Neural crest cell (in vitro differentiated cells): ENCODE data around the gene GBE1. TPM values are rescaled to one million over a fixed set of nuclear protein-coding genes. Genes with fewer than 3 reads are reported as not detected.

Experiments
- DNase-seq: peaks from one replicate; pipeline ENCODE4 v3.0.0; 2021; ENCODE audit warnings: low read depth, mixed read lengths, low spot score
- H3K27ac Mint-ChIP-seq: one replicate; pipeline ENCODE4 v1.8.0; 2021; ENCODE audit warnings: mild to moderate bottlenecking, mixed read lengths; ENCODE audit not compliant: unreplicated experiment
- H3K27me3 Mint-ChIP-seq: 2 replicates; pipeline ENCODE4 v1.8.0; 2021; ENCODE audit warnings: low read depth, mild to moderate bottlenecking, mixed read lengths
- H3K36me3 Mint-ChIP-seq: 2 replicates; pipeline ENCODE4 v1.8.0; 2021; ENCODE audit warnings: low read depth, mild to moderate bottlenecking, mixed read lengths
- H3K4me1 Mint-ChIP-seq: 2 replicates; pipeline ENCODE4 v1.8.0; 2021; ENCODE audit warnings: mixed read lengths
- H3K4me3 Mint-ChIP-seq: one replicate; pipeline ENCODE4 v1.8.0; 2021; ENCODE audit warnings: mild to moderate bottlenecking, mixed read lengths
- H3K9me3 Mint-ChIP-seq: 2 replicates; pipeline ENCODE4 v1.8.0; 2021; ENCODE audit warnings: mixed read lengths
- total RNA-seq: library from RNA; stranded (reverse); gene quantifications from 2 replicates; pipeline ENCODE4 v1.2.1, GENCODE V29; 2021
- TF ChIP-seq, protein P1 (sequence below): fragments of 200-600 bp; sonication (generic); conservative IDR thresholded peaks from 2 replicates; pipeline ENCODE4 v1.5.0; 2021; ENCODE audit warnings: antibody characterized with exemption, mild to moderate bottlenecking

GBE1 gene
- total RNA-seq, 1 donor from 2014 or later: 16.8 TPM

DNA sequence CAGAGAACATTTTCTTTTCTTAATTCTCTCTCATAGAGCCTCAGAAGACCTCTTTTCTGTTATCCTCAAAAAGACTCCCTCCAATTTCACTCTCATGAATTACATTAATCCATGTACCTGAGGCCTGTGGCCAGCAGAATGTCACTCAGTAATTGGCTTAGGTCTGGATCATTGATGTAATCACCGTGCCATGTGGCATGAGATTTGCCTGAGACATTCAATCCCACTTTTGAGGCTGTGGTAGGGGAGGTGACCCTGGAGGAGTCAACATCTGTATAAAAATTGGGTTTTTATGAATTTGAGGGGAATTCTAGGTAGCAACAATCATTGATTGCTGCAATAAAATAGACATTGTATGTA is 295.3 kb downstream of the GBE1 start:
- Mint-ChIP-seq H3K4me1 (no peaks in the 10 kb centered on the region), H3K9me3 (no peaks in the 10 kb centered on the region), H3K27me3 (no peaks in the 10 kb centered on the region), H3K4me3 (no peak overlapping the region), H3K27ac (no peak overlapping the region), H3K36me3 (no peaks in the 10 kb centered on the region)
- TF ChIP-seq, protein P1, sequence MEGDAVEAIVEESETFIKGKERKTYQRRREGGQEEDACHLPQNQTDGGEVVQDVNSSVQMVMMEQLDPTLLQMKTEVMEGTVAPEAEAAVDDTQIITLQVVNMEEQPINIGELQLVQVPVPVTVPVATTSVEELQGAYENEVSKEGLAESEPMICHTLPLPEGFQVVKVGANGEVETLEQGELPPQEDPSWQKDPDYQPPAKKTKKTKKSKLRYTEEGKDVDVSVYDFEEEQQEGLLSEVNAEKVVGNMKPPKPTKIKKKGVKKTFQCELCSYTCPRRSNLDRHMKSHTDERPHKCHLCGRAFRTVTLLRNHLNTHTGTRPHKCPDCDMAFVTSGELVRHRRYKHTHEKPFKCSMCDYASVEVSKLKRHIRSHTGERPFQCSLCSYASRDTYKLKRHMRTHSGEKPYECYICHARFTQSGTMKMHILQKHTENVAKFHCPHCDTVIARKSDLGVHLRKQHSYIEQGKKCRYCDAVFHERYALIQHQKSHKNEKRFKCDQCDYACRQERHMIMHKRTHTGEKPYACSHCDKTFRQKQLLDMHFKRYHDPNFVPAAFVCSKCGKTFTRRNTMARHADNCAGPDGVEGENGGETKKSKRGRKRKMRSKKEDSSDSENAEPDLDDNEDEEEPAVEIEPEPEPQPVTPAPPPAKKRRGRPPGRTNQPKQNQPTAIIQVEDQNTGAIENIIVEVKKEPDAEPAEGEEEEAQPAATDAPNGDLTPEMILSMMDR: no peak
- DNase-seq: no peak

DNA sequence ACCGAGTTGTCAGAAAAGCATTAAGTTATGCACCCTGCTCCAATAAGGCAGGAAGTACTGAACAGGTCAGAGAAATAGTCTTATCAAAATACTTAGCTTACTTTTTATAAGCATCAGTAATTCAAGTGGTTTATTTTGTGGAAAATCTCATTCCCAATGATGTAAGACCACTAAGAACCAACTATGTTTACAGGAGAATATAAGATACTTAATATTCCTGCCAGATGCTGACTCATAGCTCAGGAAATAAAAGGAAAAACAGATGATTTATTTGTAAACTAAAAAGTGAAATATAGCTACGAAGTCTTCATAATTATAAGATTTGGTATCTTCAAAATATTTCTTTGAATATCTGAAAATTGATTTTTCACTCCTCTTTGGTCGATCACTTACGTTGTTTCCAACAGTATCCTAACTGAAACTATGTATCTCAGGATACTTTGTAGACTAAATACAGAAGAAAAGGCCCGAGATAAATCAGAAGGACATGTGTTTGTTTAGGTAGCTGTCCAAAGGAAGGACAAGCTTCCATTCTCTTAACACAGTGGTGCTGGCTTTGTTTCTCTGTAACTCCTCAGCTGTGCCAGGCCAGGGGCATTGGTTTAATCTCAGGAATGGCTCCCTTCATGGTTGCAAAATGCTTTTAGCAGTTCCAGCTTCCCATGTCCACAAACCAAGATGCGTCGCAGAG is 295.8 kb downstream of the GBE1 start:
- Mint-ChIP-seq H3K4me3 (no peak overlapping the region), H3K27ac (no peak overlapping the region), H3K4me1 (no peaks in the 10 kb centered on the region), H3K9me3 (no peaks in the 10 kb centered on the region), H3K27me3 (no peaks in the 10 kb centered on the region), H3K36me3 (no peaks in the 10 kb centered on the region)
- TF ChIP-seq, protein P1: no peak
- no peak for DNase-seq

DNA sequence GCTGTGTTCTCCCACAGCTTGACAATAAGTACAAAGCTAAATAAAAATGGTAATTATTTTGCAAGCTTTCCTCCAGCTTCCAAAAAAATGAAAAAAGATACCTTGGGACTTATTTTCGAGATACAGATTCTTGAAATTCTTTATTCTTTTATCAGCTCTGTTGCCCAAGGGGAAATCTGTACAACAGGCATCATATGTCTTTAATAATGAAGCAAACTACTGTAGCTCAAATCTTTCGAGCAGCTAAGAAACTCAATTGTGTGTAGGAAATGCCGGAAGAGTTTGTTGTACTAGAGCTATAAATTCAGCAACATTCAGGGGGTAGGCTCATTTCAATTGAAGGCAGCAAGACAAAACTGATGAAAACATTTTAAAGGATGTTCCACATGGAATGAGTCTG is 297.7 kb downstream of the GBE1 start:
- H3K27me3 Mint-ChIP-seq: no peaks in the 10 kb centered on the region
- H3K4me3 Mint-ChIP-seq: no peak overlapping the region
- no peaks in the 10 kb centered on the region for H3K4me1 Mint-ChIP-seq
- no peaks in the 10 kb centered on the region for H3K9me3 Mint-ChIP-seq
- TF ChIP-seq, protein P1: no peak
- H3K36me3 Mint-ChIP-seq: no peaks in the 10 kb centered on the region
- no peak overlapping the region for H3K27ac Mint-ChIP-seq
- DNase-seq: no peak

DNA sequence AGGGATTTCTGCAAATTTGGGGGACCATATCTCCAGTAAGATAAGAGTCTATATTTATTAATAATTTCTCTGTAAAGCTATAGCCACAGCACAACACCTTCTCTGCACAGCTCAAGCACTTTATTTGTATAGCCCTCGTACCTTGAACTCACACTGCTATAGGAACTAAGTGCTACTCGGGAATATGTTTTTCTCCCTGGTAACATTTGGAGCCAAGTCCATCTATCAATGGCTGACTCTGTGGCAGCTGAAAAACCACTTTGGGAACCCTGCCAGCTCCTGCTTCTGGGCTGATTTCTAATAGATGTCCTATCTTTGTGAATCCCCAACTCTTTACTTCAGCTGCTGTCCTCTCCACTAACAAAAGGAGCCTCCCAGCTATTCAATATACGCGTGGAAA is 298.5 kb downstream of the GBE1 start:
- H3K27me3 Mint-ChIP-seq: no peaks in the 10 kb centered on the region
- DNase-seq: no peak

DNA sequence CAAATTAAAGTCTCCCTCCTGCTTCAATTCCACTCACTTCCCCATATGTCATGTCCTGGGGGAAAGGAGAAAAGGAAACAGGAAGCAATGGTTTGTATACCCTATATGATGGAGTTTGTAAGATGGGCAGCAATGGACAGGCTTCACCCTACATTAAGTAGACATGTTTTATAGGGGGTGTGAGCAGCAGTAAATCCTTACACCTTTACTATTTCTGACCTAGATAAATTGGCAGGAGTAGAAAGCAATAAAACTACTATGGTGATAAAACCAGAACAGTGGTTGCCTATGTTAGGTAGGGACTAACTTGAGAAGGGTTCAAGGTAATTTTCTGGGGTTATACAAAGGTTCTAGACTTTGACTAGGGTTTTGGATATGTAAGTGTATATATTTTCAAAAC is 301.7 kb downstream of the GBE1 start:
- TF ChIP-seq, protein P1: no peak
- Mint-ChIP-seq H3K27ac (no peak overlapping the region), H3K4me3 (no peak overlapping the region), H3K9me3 (no peaks in the 10 kb centered on the region), H3K4me1 (no peaks in the 10 kb centered on the region), H3K27me3 (no peaks in the 10 kb centered on the region), H3K36me3 (no peaks in the 10 kb centered on the region)
- DNase-seq: no peak

More for the DNA sequence above, 298.5 kb downstream of the GBE1 start:
- Mint-ChIP-seq H3K4me1 (no peaks in the 10 kb centered on the region), H3K27ac (no peak overlapping the region), H3K9me3 (no peaks in the 10 kb centered on the region), H3K4me3 (no peak overlapping the region), H3K36me3 (no peaks in the 10 kb centered on the region)
- TF ChIP-seq, protein P1: no peak

DNA sequence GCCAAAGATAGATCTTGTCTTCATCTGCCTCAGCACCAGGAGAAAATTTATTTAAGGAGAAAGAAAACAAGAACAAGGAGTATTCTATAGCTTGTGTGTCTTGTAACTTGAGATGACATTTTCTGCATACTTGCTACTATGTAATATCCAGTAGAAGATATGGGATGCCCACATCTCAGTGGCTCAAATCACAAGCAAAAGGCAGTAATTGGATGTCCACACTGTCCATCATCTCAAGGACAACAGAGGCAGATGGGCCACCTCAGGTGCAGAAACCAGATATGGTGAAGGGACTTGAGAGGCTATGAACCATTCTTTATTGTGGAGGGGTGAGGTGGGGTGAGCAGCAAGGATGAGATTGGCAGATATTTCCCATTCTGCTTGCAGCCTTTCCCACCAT is 309.0 kb downstream of the GBE1 start:
- no peak overlapping the region for H3K27ac Mint-ChIP-seq
- no peaks in the 10 kb centered on the region for H3K4me1 Mint-ChIP-seq
- H3K27me3 Mint-ChIP-seq: no peaks in the 10 kb centered on the region
- TF ChIP-seq, protein P1: no peak
- H3K4me3 Mint-ChIP-seq: no peak overlapping the region
- H3K36me3 Mint-ChIP-seq: no peaks in the 10 kb centered on the region
- no peak for DNase-seq
- H3K9me3 Mint-ChIP-seq: no peaks in the 10 kb centered on the region
